Endothelial cell of umbilical vein (primary cell): ENCODE measurements around the gene DCAF7.

ENCODE experiments used
- CTCF ChIP-seq, 2 donors: IDR thresholded peaks; 1 replicate in 1 of 2; 2 replicates in 1 of 2; pipeline ENCODE4 v1.5.1; 2011; ENCODE audit warnings: low read length in 2 of 2, mild to moderate bottlenecking in 2 of 2, moderate library complexity in 2 of 2, control low read depth in 1 of 2, inconsistent platforms in 1 of 2, low read depth in 1 of 2; ENCODE audit not compliant: insufficient read depth in 1 of 2; ENCODE audit errors: extremely low read depth in 1 of 2
- EZH2 ChIP-seq: IDR thresholded peaks from 2 replicates; pipeline ENCODE4 v1.6.1; 2012; ENCODE audit warnings: borderline replicate concordance, low read depth, mild to moderate bottlenecking, moderate library complexity, low read length, inconsistent platforms; ENCODE audit not compliant: severe bottlenecking
- FOS ChIP-seq: IDR thresholded peaks from 2 replicates; pipeline ENCODE4 v1.6.1; 2011; ENCODE audit warnings: mild to moderate bottlenecking, low read length, moderate library complexity, borderline replicate concordance; ENCODE audit not compliant: insufficient read depth
- GATA2 ChIP-seq: IDR thresholded peaks from 2 replicates; pipeline ENCODE4 v1.7.0; 2011; ENCODE audit warnings: low read depth, mild to moderate bottlenecking, moderate library complexity, mixed read lengths, low read length; ENCODE audit not compliant: insufficient read length, insufficient read depth
- JUN ChIP-seq: IDR thresholded peaks from 2 replicates; pipeline ENCODE4 v1.6.1; 2011; ENCODE audit warnings: borderline replicate concordance, low read depth; ENCODE audit not compliant: insufficient read length, insufficient read depth
- MAX ChIP-seq: IDR thresholded peaks from 2 replicates; pipeline ENCODE4 v1.6.1; 2011; ENCODE audit not compliant: insufficient read depth, insufficient read length
- MYC ChIP-seq: IDR thresholded peaks from one replicate; pipeline ENCODE4 v1.6.1; 2011; ENCODE audit warnings: mild to moderate bottlenecking, low read depth, low read length
- POLR2A ChIP-seq: IDR thresholded peaks from 2 replicates; pipeline ENCODE4 v1.6.1; 2012; ENCODE audit warnings: low read depth, mild to moderate bottlenecking, control low read depth, low read length
- POLR2AphosphoS5 ChIP-seq: IDR thresholded peaks from 2 replicates; pipeline ENCODE4 v1.6.1; 2012; ENCODE audit warnings: low read depth, mild to moderate bottlenecking, control low read depth, low read length, moderate library complexity; ENCODE audit not compliant: insufficient read depth

- TF ChIP-seq CTCF (IDR thresholded peaks at IDR 0.05; ENCODE audit: extremely low read depth in 1 of 2, insufficient read depth in 1 of 2, low read depth in 1 of 2, low read length in 2 of 2), result no peak
- TF ChIP-seq POLR2AphosphoS5, result no peak
- TF ChIP-seq POLR2A, result no peak
- no peak for TF ChIP-seq JUN
- no peak for TF ChIP-seq MYC
- no peak for TF ChIP-seq EZH2
- no peak for TF ChIP-seq FOS
- no peak for TF ChIP-seq GATA2
- no peak for TF ChIP-seq MAX
Measured at GRCh38 chr17:63534078-63534570, 16.2 kb upstream of the DCAF7 start.
